ENCODE results near the gene CACNA1I.

- TF ChIP-seq CTCF (IDR thresholded peaks at IDR 0.05) (no peak), EZH2 (IDR thresholded peaks at IDR 0.05) (no peak), EZH2phosphoT487 (IDR thresholded peaks at IDR 0.05) (no peak)
These were observed 152.9 kb downstream of the CACNA1I start for GRCh38 chr22:39723463-39723862.
